H4 (cell line): Measurements from ENCODE around the gene GLA. TPM values are rescaled to one million over a fixed set of nuclear protein-coding genes. Genes with fewer than 3 reads are reported as not detected.

ENCODE experiments used
- DNase-seq: peaks from one replicate; pipeline ENCODE4 v3.0.0-alpha.2; 2015; ENCODE audit warnings: low spot score
- total RNA-seq: library from RNA; depleted of rRNA; stranded (reverse); fragments of >200 nt; shearing (Covaris generic); gene quantifications from 2 replicates; pipeline ENCODE4 v1.2.3, GENCODE V29; 2014; rRNA removed

GLA gene
- total RNA-seq = 192 and 209 TPM in 2 replicates

DNA sequence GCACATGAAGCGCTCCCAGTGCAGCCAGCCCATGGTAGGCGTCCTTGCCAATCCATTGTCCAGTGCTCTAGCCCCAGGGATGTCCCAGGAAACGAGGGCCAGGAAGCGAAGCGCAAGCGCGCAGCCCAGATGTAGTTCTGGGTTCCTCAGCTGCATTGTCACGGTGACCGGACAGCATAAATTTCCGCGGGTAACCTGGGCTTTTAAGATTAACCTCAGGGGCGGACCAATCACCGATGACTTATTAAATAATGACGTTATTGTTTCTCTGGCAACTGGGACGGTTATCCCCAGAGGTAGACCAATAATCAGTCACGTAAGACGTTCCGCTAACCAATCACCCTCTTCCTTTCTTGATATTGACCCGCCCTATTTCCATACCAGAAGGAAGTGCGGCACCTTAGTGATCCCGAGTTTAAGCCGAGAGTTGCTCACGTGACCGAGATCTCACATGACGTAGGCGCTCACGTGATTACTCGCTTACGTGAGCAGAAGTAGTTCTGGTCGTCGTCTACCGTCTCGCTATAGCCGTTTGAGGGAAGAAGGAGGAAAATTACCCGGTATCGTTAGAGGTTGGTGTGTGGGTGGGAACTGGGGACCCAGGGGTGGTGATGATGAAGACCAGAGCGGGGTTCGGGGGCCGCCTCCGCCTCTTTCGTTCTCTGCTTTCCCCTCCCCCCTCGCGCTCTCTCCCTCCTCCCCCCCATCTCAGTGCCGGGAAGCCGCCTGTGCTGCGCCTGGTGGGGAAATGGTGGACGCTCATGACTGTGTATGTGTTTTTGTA, at the start of gene GLA, which contains the start of gene HNRNPH2:
GLA (minus strand) TSS at position 178 of the 784 bp plus-strand sequence; CDS start at position 156, 22 bp downstream.
HNRNPH2 (plus strand) TSS at position 475 of the 784 bp plus-strand sequence. CDS start 3,767 bp downstream, outside the sequence.
- DNase-seq = peak; percentile 99

DNA sequence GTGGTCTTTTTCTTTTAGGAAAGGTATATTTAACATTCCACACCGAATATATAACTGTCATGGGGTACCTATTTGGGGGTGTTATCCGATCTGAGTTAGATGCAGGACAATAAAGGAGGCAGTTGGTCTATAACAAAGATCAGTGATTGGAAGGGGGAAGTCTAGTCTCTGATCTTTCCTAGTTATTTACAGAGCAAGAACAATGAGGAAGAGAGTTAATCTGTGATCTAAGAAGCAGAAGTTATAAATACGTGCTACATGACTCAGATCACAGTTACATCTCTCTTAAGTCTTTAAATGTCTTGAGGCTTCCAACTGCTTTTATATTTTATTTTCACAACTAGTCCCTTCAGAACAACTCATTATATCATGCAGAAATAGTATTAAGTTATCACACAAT, 44.3 kb upstream of the GLA start:
- no peak for DNase-seq

DNA sequence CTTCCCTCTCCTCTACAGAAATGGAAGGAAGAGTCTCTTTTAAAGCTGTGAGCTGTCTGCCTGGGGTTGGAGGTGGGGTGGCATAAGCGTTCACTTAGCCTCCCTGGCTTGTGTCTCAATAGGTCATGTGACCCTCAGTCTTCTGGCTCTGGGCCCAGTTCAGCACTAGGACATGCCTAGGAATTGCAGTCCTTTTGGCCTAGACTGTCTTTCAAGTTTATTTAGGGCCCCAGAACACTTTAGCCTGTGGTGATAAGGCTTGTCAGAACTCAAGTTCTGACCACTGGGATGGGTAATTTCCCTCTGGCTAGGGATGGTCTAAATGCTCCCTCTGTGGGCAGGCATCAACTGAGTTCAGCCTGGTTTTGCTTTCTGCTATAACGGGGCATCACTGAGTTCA, 43.2 kb upstream of the GLA start:
- no peak for DNase-seq

DNA sequence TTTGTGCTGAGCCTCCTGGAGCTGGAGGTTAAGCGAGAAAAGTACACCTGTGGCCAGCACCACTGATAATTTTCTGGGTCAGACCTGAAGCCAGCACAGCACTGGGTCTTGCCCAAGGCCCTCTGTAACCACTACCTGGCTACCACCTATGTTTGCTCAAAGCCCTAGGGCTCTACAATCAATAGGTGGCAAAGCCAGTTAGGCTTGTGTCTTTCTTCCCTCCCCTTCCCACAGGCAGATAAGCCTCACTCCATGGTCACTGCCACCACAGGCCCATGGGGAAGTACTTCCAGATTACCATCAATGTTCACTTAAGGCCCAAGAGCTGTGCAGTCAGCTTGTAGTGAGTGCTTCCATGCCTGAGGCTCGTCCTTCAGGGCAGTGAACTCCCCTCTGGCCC, 42.4 kb upstream of the GLA start:
- DNase-seq = no peak

DNA sequence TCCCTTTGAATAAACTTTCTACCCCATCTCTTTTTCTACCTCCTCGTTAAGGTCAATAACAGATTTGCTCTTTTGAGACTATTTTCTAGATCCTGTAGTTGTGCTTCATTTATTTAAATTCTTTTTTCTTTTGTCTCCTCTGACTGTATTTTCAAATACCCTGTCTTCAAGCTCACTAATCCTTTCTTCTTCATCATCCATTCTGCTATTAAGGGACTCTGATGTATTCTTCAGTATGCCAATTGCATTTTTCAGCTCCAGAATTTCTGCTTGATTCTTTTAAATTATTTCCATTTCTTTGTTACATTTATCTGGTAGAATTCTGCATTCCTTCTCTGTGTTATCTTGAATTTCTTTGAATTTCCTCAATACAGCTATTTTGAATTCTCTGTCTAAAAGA, 41.6 kb upstream of the GLA start:
- no peak for DNase-seq

DNA sequence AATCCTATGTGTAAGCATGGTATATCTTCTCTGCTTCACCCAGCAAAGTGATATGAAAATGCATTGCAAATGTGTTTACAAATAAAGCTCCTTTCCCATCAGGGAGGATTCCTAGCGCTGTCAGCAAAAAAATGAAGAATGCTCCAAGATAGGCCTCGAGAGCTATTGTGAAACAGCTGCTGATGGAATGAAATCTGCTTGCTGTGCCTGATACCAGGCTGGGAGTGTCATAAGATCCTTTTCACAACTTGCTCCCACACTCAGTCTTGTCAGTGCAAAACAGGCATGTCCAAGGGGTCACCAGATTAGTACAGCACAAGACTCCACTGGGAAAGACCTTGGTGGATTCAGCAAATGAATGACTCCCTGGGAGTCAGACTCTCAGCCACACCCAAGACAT, 34.4 kb upstream of the GLA start:
- no peak for DNase-seq

DNA sequence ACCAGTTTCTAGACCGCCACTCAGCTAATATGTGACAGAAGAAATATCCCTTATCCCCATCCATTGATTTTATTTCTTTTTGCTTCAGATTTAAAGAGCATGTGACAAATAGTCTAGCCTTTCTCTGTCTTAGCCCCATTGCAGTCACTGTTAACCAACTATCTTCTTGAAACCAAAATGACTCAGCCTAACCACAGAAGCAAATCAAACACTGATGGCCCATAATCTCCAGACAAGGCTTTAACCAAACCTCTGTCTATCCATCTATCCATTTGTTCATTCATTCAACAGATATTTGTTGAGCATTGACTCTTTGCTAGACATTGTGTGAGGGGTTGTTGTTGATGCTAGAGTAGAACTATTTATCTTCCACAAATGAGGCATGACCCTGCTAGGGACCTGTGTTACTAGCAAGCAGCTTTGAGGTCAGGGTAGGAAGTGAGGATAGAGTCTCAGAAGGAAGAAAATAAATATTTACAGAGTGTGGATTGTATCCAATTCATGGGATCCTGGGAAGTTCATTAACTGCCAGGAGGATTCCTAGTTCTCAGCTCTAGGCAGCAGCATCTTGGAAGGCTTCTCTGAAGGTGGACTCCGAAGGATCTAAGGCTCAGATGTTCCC, 22.8 kb upstream of the GLA start:
- DNase-seq = peak; percentile 30

DNA sequence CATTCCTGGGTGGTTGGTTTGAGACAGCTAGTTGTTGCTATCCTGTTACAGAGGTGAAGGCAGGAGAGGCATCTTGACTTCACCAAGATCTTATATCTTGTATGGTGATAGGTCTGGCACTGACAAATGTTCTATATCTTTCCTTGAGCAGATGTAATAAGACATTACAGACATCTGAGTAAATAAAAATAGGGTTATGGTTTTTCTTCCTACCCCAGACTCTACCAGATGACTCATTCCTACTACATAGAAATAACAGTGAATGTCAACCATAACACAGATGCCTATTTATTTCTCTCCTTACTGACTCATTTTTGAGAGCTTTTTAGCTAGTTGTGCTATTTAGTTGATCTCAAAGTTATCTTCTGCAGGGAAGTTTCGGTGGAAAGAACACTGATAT, 22.2 kb upstream of the GLA start:
- DNase-seq = no peak

DNA sequence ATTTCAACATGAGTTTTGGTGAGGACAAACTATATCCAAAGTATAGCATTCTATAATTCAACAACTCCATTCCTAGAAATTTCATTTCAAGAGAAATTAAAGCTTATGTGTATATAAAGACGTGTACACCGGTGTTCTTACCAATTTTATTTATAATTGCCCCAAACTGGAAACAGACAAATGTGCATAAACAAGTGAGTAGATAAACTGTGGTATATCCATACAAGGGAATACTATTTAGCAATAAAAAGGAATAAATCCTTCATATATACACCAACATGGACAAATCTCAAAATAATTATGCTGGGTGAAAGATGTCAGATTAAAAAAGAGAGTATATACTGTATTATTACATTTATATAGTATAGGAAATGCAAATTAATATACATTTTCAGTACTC, 20.2 kb upstream of the GLA start:
- DNase-seq = no peak

DNA sequence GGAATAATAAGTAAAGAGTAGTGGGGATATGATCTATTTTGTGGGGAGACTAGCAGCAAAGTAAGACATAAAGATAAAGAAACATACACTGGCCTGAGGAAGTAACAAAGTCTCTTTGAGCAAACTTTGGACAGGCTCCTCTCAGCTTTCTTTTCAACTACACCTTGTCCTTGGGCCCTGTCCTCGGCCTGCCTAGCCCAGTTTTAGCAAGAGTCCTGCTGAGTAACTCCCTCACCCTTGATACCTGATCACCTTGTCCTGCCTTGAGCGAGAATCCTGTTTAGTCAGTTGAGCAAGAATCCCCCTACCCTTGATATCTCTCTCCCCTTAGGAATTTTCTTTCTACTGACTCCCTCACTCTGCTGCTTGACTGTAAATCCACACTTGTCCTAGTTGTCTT, 11.8 kb upstream of the GLA start:
- no peak for DNase-seq

DNA sequence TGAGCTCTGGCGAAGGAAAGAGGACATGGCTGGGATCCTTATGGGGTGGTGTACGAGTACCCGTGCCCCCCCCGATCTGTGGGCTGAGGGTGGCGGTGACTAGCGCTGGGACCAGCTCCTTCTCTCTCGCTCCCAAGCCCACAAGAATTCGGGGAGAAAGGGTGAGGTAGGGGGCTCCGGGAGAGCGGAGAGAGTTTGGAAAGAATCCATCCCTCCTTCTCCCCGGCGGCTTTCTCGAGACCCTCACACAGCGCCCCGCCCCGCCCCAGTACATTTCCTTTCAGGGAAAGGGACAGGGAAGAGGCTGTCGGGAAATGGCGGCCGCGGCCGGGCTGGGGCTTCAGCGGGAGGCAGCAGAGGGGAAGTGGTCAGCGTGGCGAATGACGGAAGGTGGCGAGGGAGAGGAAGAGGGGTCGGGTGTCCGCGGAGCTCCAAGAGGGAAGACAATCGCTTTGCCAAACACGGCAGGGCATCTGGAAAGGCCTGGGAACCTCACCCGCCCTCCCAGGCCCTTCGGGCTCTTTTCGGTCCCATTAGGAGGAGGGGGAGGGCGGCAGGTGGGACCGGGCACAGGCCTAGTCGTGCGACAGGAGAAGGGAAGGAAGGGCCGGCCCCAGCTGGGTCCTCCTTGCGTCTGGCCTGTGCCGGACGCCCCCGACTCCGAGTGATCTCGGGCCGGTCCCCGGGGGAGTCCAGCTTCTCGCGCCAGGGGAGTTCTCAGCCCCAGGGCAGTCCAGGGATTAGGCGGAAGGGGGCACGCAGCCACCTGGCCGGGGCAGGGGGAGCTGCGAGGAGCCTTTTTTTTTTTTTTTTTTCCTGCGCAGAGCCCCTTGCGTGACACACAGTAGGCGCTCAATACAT, 10.5 kb upstream of the GLA start:
- DNase-seq = no peak

DNA sequence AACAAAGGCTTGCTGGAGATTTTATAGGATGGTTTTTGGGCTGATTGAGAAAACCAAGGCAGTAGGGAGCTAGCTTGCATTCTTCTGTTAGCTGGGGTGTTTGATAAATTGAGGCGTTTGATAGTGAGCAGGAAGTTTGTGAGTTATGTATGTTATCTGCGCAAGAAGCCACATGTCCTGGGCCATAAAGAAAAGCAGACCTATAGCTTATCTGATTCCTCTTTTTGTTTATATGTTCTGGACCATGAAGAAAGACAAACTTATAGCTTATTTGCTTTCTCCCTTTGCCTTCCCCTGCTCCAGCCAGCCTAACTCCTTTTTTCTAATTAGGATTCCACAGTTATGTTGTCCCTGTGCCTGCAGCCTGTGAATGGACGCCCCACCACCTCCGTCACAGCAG, 9.5 kb upstream of the GLA start:
- no peak for DNase-seq

DNA sequence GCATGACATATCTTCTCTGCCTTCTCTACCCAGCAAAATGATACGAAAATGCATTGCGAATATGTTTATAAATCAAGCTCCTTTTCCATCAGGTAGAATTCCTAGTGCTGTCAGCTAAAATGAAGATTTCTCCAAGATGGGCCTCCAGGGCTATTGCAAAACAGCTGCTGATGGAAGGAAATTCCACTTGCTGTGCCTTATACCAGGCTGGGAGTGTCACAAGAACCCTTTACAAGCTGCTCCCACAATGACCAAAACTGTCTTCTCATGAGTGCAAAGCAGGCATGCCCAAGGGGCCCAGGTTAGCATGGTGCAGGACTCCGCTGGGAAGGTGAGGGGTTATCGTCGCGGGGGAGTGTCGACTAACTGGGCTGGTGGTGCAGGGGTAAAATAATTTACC, 9.0 kb upstream of the GLA start:
- no peak for DNase-seq

DNA sequence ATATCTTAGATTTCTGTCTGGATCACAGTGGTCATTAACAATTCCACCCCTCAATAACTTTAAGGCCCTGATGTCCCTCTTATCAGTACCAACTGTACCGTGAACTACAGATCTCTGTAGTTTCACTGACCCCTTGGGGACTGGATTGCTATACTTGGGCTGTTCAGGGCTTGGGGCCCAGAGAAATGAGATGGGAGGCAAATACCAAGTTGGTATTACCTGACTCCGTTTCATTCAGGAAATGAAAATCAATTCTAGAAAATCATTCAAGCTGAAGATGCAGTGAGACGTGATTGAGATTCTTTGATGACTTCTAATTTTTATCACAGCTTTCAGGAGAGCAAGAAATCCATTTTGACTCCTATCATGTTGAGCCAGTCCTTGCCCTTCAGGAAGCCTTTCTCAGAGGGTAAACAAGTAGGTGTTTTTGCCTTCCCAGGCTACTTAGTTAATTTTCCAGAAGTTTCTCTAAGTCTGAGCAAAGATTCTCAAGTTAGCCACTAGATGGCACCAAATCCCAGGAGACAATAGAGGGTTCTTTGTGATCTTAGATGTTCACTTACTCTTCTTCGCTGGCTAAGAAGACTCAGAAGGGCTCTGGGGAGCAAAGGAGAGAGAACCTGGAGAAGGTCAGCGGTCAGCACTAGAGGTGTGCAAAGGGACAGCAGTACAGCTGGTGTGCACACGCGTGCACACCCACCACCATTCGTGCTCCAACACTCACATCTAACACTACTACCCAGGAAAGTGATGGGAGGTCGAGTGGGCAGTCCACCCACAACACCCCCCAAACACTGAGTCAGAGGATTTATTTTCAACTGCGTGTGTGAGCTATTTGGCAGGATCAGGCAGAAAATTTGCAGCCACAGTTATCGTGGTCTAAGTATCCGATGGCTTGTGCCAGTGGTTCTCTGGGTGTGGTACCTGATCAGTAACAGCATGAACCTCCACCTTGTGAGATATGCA, 7.7 kb upstream of the GLA start:
- DNase-seq = peak; percentile 49

DNA sequence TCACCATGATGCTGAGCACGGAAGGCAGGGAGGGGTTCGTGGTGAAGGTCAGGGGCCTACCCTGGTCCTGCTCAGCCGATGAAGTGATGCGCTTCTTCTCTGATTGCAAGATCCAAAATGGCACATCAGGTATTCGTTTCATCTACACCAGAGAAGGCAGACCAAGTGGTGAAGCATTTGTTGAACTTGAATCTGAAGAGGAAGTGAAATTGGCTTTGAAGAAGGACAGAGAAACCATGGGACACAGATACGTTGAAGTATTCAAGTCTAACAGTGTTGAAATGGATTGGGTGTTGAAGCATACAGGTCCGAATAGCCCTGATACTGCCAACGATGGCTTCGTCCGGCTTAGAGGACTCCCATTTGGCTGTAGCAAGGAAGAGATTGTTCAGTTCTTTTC, 4.3 kb upstream of the GLA start:
- no peak for DNase-seq

DNA sequence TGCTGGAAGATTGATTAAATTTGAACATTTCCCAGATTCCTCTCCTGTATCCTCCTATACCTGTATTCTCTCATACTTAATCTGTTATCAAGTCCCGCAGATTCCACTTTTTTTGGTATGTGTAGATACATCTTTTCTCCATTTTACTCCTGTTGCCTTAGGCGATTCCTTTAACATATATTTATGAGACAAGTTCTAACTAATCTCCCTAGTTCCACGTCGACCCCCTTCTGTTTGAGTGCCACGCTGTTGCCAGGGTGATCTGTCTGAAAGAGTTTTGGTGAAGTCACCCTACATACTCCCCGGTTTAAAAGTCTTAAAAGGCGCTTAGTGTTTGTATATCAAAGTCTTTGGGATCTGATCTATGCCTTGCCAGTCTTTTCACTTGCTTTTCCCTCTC, 2.7 kb upstream of the GLA start:
- DNase-seq = no peak

DNA sequence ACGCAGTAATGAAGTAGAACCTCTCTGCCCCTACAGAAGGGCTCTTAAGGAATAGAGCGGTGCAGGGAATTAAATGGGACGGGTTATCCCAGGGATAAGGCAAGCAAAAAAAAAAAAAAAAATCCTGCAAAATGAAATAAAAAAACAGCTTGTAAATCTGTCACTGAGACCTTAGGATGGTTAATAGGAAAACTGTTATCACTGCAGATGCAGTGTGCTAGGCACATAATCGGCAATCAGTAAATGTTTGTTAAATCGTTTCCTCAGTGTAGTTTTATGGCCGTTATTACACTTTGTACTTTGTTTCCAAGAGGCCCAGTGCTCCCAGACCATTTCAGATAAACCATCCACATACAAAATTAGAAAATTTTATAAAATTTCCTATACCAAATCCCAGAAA, 1.3 kb upstream of the GLA start:
- no peak for DNase-seq

DNA sequence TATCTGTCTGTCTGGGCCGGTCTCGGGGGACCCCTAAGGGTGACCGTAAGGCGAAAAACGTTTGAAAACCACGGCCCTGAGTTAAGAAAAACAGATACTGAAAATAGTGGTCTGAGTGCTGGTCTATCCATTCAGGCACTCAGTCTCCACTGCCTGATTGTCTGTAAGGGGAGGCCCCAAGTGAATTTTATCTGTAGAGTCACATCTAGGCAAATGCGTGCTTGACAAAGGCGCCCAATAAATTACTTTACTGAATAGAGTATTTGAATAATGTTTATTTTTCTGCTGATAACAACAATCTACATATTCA, 762 bp upstream of the GLA start:
- no peak for DNase-seq

DNA sequence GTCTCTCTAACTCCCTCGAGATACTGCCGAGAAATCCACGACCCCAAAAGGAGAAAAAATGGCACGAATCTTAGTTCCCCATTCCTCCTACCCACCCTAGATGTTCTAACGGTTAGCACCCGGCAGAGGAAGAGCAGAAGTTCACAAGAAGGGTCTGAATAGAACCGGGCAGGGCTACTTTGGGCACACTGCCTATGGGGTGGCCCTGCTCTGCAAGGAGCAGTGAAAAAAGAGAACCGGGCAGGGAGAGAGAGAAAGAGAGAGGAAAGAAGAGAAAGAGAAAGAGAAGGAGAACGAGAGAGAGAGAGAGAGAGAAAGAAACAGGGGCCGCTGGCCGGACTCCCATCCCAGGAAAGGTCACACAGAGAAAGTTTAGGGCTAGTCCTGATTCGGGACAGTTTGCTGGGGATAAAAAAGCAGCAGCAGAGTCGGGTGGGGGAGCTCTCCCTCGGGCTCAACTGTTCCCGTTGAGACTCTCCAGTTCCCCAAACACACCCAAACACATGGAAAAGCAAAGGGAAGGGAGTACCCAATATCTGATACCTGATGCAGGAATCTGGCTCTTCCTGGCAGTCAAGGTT, 468 bp downstream of the GLA start:
- no peak for DNase-seq

DNA sequence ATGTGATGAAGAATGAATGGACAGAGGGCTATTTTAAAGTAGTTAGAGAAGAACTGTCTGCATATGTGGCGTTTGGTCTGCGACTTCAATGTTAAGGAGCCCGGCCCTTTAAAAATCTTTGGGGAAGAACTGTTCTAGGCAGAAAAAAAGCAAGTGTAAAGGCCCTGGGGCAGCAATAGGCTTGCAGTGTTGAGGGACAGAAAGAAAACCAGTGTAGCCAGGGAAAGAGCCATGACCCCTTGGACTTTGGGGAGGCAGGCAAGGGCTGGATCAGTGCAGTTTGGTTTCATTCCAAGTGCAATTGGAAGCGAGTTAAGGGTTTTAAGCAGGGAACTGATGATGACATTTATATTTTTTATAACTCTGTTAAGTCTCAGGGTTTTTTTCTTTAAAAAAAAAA, 7.9 kb downstream of the GLA start:
- DNase-seq = no peak

DNA sequence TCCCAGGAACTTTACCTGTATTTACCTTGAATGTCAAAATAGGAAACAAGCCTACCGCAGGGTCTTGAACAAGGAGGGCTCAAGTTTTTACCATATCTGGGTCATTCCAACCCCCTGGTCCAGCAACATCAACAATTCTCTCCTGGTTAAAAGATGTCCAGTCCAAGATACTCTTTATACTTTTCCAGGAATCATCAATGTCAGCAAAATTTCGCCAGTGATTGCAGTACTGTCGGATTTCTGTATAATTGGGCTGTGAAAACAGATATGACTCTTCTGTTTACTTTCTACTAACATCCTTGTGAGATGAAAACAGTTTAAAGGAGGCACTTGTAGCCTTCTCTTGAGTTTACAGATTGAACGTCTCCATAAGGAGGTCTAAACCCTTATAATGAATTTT, 9.0 kb downstream of the GLA start:
- DNase-seq = no peak
